MM.1S (cell line): ENCODE results near the gene ADAMTS2.

Experiments
- EZH2 ChIP-seq: fragments of 300-600 bp; sonication (generic); optimal IDR thresholded peaks from 2 replicates; pipeline ENCODE3; 2017; ENCODE audit warnings: low read depth, mild to moderate bottlenecking, antibody characterized with exemption, low read length, mixed read lengths
- TF ChIP-seq, protein P1 (sequence below): fragments of 300-600 bp; sonication (generic); IDR thresholded peaks from 2 replicates; pipeline ENCODE4 v1.5.1; 2016; ENCODE audit warnings: antibody characterized with exemption, low read length, mixed read lengths

DNA sequence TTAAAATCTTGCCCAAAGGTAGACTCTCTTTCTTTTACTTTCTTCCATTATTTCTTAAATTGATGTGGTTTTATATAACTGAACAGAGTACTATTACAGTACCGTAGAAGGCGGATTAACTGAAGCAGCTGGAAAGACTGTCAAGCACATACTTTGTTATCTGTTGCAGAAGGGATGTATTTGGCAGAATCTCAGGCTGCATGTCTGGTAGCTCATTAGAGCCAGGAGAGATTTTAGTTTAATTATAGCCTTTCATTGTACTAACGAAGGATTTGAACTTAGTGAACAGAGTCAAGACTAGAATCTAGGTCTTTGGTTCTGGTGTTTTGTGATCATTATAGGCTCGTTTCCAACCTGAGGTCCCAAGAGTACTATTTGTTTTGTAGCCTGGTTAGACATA is 264.5 kb downstream of the ADAMTS2 start:
- TF ChIP-seq, protein P1, sequence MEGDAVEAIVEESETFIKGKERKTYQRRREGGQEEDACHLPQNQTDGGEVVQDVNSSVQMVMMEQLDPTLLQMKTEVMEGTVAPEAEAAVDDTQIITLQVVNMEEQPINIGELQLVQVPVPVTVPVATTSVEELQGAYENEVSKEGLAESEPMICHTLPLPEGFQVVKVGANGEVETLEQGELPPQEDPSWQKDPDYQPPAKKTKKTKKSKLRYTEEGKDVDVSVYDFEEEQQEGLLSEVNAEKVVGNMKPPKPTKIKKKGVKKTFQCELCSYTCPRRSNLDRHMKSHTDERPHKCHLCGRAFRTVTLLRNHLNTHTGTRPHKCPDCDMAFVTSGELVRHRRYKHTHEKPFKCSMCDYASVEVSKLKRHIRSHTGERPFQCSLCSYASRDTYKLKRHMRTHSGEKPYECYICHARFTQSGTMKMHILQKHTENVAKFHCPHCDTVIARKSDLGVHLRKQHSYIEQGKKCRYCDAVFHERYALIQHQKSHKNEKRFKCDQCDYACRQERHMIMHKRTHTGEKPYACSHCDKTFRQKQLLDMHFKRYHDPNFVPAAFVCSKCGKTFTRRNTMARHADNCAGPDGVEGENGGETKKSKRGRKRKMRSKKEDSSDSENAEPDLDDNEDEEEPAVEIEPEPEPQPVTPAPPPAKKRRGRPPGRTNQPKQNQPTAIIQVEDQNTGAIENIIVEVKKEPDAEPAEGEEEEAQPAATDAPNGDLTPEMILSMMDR = no peak
- no peak for TF ChIP-seq EZH2
